HK-2 (cell line): ENCODE measurements around the gene FYN.

Experiments
- DNase-seq: peaks from one replicate; pipeline ENCODE4 v3.0.0-alpha.2; 2018; ENCODE audit not compliant: unreplicated experiment

Gene FYN

GRCh38 chr6:111806561-111807497, 66.4 kb downstream of the FYN start:
- DNase-seq: no peak

- DNase-seq: peak; percentile 5
Measured at GRCh38 chr6:111806165-111806547, 67.1 kb downstream of the FYN start.

- DNase-seq: peak; percentile 41
Measured at GRCh38 chr6:111805511-111806164, 67.6 kb downstream of the FYN start.

GRCh38 chr6:111804627-111805235, 68.5 kb downstream of the FYN start:
- peak; percentile 21 for DNase-seq

GRCh38 chr6:111803804-111804203, 69.4 kb downstream of the FYN start:
- DNase-seq: no peak

- DNase-seq: no peak
Measured at GRCh38 chr6:111803371-111803770, 69.9 kb downstream of the FYN start.

- no peak for DNase-seq
Measured at GRCh38 chr6:111802720-111803330, 70.4 kb downstream of the FYN start.

GRCh38 chr6:111802015-111802414, 71.2 kb downstream of the FYN start:
- DNase-seq: no peak

- DNase-seq: no peak
Measured at GRCh38 chr6:111800821-111801220, 72.4 kb downstream of the FYN start.

GRCh38 chr6:111800259-111800765, 72.9 kb downstream of the FYN start:
- DNase-seq: no peak

GRCh38 chr6:111799576-111800258, 73.5 kb downstream of the FYN start:
- no peak for DNase-seq

- no peak for DNase-seq
Measured at GRCh38 chr6:111798281-111798725, 74.9 kb downstream of the FYN start.

- DNase-seq: no peak
Measured at GRCh38 chr6:111796310-111796918, 76.8 kb downstream of the FYN start.

- DNase-seq: no peak
Measured at GRCh38 chr6:111795558-111795957, 77.7 kb downstream of the FYN start.

GRCh38 chr6:111794727-111795452, 78.4 kb downstream of the FYN start:
- no peak for DNase-seq

- DNase-seq: no peak
Measured at GRCh38 chr6:111794300-111794699, 79.0 kb downstream of the FYN start.

GRCh38 chr6:111793711-111794111, 79.5 kb downstream of the FYN start:
- DNase-seq: no peak

- DNase-seq: no peak
Measured at GRCh38 chr6:111792914-111793700, 80.1 kb downstream of the FYN start.

- DNase-seq: no peak
Measured at GRCh38 chr6:111792241-111792640, 81.0 kb downstream of the FYN start.
